Trophoblast cell (in vitro differentiated cells and primary cell): Measurements from ENCODE around the gene MST1R.
A peak's percentile ranks its signal among the peaks of the same experiment; 100 is the strongest.

Experiments
- DNase-seq, 2 donors: peaks; one replicate each; pipeline ENCODE4 v3.0.0-alpha.2; 2016
- H2AFZ ChIP-seq: 2 replicates; pipeline ENCODE4 v1.6.1; 2013; ENCODE audit warnings: low read length, moderate library complexity, mild to moderate bottlenecking; ENCODE audit not compliant: insufficient read depth, poor library complexity
- H2AK5ac ChIP-seq: 2 replicates; pipeline ENCODE4 v1.6.1; 2013; ENCODE audit warnings: mild to moderate bottlenecking, low read length
- H2BK120ac ChIP-seq: 2 replicates; pipeline ENCODE4 v1.6.1; 2013; ENCODE audit warnings: low read length, mild to moderate bottlenecking, moderate library complexity; ENCODE audit not compliant: insufficient read depth, poor library complexity
- H2BK12ac ChIP-seq: 2 replicates; pipeline ENCODE4 v1.6.1; 2013; ENCODE audit warnings: mild to moderate bottlenecking, low read length, moderate library complexity
- H2BK5ac ChIP-seq: 2 replicates; pipeline ENCODE4 v1.6.1; 2013; ENCODE audit warnings: low read length, low read depth, moderate library complexity, mild to moderate bottlenecking; ENCODE audit not compliant: poor library complexity
- H3K14ac ChIP-seq: 2 replicates; pipeline ENCODE4 v1.6.1; 2013; ENCODE audit warnings: mild to moderate bottlenecking, low read length
- H3K18ac ChIP-seq: 2 replicates; pipeline ENCODE4 v1.6.1; 2013; ENCODE audit warnings: mild to moderate bottlenecking, low read length
- H3K23ac ChIP-seq: 2 replicates; pipeline ENCODE4 v1.6.1; 2013; ENCODE audit warnings: low read length
- H3K27ac ChIP-seq: 2 replicates; pipeline ENCODE4 v1.5.1; 2013; ENCODE audit warnings: low read depth, mild to moderate bottlenecking, inconsistent platforms, low read length, moderate library complexity
- H3K27me3 ChIP-seq: 2 replicates; pipeline ENCODE4 v1.6.1; 2013; ENCODE audit warnings: inconsistent platforms, mild to moderate bottlenecking, low read length, moderate library complexity; ENCODE audit not compliant: insufficient read depth
- H3K36me3 ChIP-seq, 2 experiments: 1 replicate in 1 of 2; 2 replicates in 1 of 2; pipeline ENCODE4 v1.6.1; 2013; ENCODE audit warnings: low read length in 2 of 2, mild to moderate bottlenecking in 2 of 2, moderate library complexity in 1 of 2; ENCODE audit not compliant: insufficient read depth in 2 of 2, control insufficient read depth in 1 of 2
- H3K4ac ChIP-seq: 2 replicates; pipeline ENCODE4 v1.6.1; 2013; ENCODE audit warnings: low read depth, mild to moderate bottlenecking, low read length, moderate library complexity
- H3K4me1 ChIP-seq, 2 experiments: 1 replicate in 1 of 2; 2 replicates in 1 of 2; pipeline ENCODE4 v1.6.1; 2013; ENCODE audit warnings: low read length in 2 of 2, mild to moderate bottlenecking in 2 of 2, moderate library complexity in 1 of 2; ENCODE audit not compliant: insufficient read depth in 2 of 2, control insufficient read depth in 1 of 2
- H3K4me2 ChIP-seq: 2 replicates; pipeline ENCODE4 v1.6.1; 2013; ENCODE audit warnings: inconsistent platforms, mild to moderate bottlenecking, low read length, moderate library complexity
- H3K4me3 ChIP-seq: 2 replicates; pipeline ENCODE4 v1.5.1; 2013; ENCODE audit warnings: mild to moderate bottlenecking, low read depth, low read length, inconsistent platforms
- H3K79me1 ChIP-seq: one replicate; pipeline ENCODE4 v1.6.1; 2013; ENCODE audit warnings: low read length
- H3K79me2 ChIP-seq: 2 replicates; pipeline ENCODE4 v1.6.1; 2013; ENCODE audit warnings: low read length, mild to moderate bottlenecking; ENCODE audit not compliant: control insufficient read depth, insufficient read depth, poor library complexity
- H3K9ac ChIP-seq: 2 replicates; pipeline ENCODE4 v1.6.1; 2013; ENCODE audit warnings: mild to moderate bottlenecking, low read length
- H3K9me3 ChIP-seq: 2 replicates; pipeline ENCODE4 v1.6.1; 2013; ENCODE audit warnings: low read depth, mild to moderate bottlenecking, control low read depth, inconsistent platforms, low read length; ENCODE audit not compliant: insufficient read depth
- H4K12ac ChIP-seq: 2 replicates; pipeline ENCODE4 v1.6.1; 2013; ENCODE audit warnings: low read depth, mild to moderate bottlenecking, low read length, moderate library complexity
- H4K8ac ChIP-seq: 2 replicates; pipeline ENCODE4 v1.6.1; 2013; ENCODE audit warnings: low read depth, mild to moderate bottlenecking, low read length, moderate library complexity
- H4K91ac ChIP-seq: one replicate; pipeline ENCODE4 v1.6.1; 2013; ENCODE audit warnings: low read depth, mild to moderate bottlenecking, low read length, moderate library complexity
- WGBS: extraction: QIAGEN DNeasy Blood & Tissue Kit; methylation state at CpG from one replicate; pipeline ENCODE4 v1.1.7; 2013; ENCODE audit warnings: missing lambda C conversion rate; ENCODE audit not compliant: insufficient read length, insufficient coverage; ENCODE audit errors: extremely low coverage; 5-methylcytosine and 5-hydroxymethylcytosine counted together

Gene MST1R

GRCh38 chr3:49876567-49876966 is 27.1 kb downstream of the MST1R start:
- Histone ChIP-seq H2BK120ac (no peak overlapping the region), H4K91ac (no peak overlapping the region), H3K23ac (no peak overlapping the region), H3K4me1 (no peaks in the 10 kb centered on the region), H3K9ac (no peak overlapping the region), H3K9me3 (peaks cover 3% of the 10 kb centered on the region), H3K79me1 (no peaks in the 10 kb centered on the region), H3K14ac (no peak overlapping the region), H3K4me2 (no peak overlapping the region), H2BK12ac (no peak overlapping the region), H3K79me2 (no peaks in the 10 kb centered on the region), H3K18ac (no peak overlapping the region), H2BK5ac (no peak overlapping the region), H3K4ac (no peak overlapping the region), H3K27me3 (peaks cover 3% of the 10 kb centered on the region), H3K4me3 (no peak overlapping the region), H3K27ac (no peak overlapping the region), H2AK5ac (no peak overlapping the region), H4K12ac (no peak overlapping the region), H4K8ac (no peak overlapping the region), H2AFZ (no peak overlapping the region), H3K36me3 (no peaks in the 10 kb centered on the region)
- DNase-seq = no peak
- WGBS = no CpG with 5 or more reads among the region's 5 CpGs

DNA sequence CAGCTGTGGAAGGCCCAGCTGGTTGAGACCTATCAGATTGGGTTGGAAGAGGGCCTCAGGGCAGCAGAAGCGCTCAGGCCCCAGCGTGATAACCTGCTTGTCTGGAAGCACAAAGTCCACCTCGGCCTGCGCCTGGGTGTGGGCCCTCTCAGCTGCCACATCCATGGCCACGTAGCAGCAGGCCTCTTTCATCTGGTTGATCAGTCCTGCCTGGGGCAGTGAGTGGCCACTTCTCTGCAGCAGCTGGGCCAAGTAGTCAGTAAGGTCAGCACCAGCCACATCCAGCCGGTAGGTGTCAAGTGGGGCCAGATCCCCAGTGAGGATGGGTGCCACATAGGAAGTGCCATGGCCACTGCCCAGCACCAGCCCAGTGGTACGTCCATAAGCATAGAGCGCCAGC is 30.1 kb downstream of the MST1R start:
- Histone ChIP-seq H2BK120ac (no peak overlapping the region), H3K4me2 (no peak overlapping the region), H3K18ac (no peak overlapping the region), H3K79me1 (no peaks in the 10 kb centered on the region), H4K91ac (no peak overlapping the region), H3K27ac (no peak overlapping the region), H2BK5ac (no peak overlapping the region), H3K36me3 (no peaks in the 10 kb centered on the region), H4K8ac (no peak overlapping the region), H3K4me1 (peaks cover 4 to 6% of the 10 kb centered on the region in 2 experiments), H3K4ac (no peak overlapping the region), H3K4me3 (no peak overlapping the region), H3K79me2 (no peaks in the 10 kb centered on the region), H3K9ac (no peak overlapping the region), H3K27me3 (peaks cover 22% of the 10 kb centered on the region), H2AK5ac (no peak overlapping the region), H4K12ac (no peak overlapping the region), H3K23ac (no peak overlapping the region), H3K14ac (no peak overlapping the region), H2AFZ (no peak overlapping the region), H2BK12ac (no peak overlapping the region), H3K9me3 (peaks cover 6% of the 10 kb centered on the region)
- no CpG with 5 or more reads among the region's 8 CpGs for WGBS
- DNase-seq = peak; percentile 71 to 85

- Histone ChIP-seq H2BK12ac (no peak overlapping the region), H2AFZ (no peak overlapping the region), H3K23ac (no peak overlapping the region), H3K4me3 (no peak overlapping the region), H3K18ac (no peak overlapping the region), H2BK5ac (no peak overlapping the region), H3K79me1 (no peaks in the 10 kb centered on the region), H2BK120ac (no peak overlapping the region), H3K27ac (no peak overlapping the region), H3K4me1 (peaks cover 4 to 6% of the 10 kb centered on the region in 2 experiments), H3K4me2 (no peak overlapping the region), H3K36me3 (no peaks in the 10 kb centered on the region), H2AK5ac (no peak overlapping the region), H3K4ac (no peak overlapping the region), H3K79me2 (no peaks in the 10 kb centered on the region), H3K14ac (no peak overlapping the region), H3K9me3 (peaks cover 6% of the 10 kb centered on the region), H4K91ac (no peak overlapping the region), H4K8ac (no peak overlapping the region), H3K9ac (no peak overlapping the region), H3K27me3 (peaks cover 27% of the 10 kb centered on the region), H4K12ac (no peak overlapping the region)
- DNase-seq = no peak
- WGBS = no CpG with 5 or more reads among the region's 4 CpGs
These were observed 30.8 kb downstream of the MST1R start for GRCh38 chr3:49872801-49873281.

DNA sequence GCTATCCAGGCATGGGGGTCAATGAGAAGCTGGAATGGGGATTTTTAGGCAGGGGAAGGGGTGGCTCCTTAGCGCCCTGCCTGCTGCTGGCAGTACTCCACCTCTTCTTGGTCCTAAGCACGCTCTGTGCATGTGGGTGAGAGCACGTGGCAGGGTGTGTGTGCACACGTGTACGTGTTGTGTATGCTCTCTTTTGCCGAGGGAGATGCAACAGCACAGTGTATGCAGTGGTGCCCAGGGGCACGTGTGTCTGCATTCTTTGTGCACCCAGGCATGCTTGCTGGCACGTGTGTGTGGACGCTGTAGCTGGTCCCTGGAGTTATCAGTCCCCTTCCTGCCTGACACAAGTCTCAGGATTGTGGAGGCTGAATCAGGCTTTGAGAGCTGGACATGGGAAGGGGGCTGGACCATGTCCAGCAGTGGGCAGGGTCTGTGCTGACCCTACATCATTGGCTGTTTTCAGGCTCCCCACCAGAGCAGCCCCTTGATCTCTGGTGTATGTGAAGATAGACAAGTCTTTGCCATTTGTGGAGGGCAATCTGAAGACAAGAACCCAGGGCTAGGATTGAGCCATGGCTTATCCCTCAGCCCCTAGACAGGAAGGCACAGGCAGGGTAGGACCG is 32.0 kb downstream of the MST1R start:
- H3K79me2 ChIP-seq = no peaks in the 10 kb centered on the region
- H2AFZ ChIP-seq = no peak overlapping the region
- H3K79me1 ChIP-seq = no peaks in the 10 kb centered on the region
- no peak overlapping the region for H3K27ac ChIP-seq
- H3K18ac ChIP-seq = no peak overlapping the region
- H3K4me1 ChIP-seq = peaks cover 4 to 6% of the 10 kb centered on the region in 2 experiments
- H4K8ac ChIP-seq = no peak overlapping the region
- no peak overlapping the region for H2BK120ac ChIP-seq
- H4K91ac ChIP-seq = no peak overlapping the region
- no peaks in the 10 kb centered on the region for H3K36me3 ChIP-seq
- peaks cover 27% of the 10 kb centered on the region for H3K27me3 ChIP-seq
- H3K14ac ChIP-seq = no peak overlapping the region
- H4K12ac ChIP-seq = no peak overlapping the region
- H3K4me2 ChIP-seq = no peak overlapping the region
- no peak overlapping the region for H3K23ac ChIP-seq
- no peak overlapping the region for H2BK12ac ChIP-seq
- H3K9me3 ChIP-seq = peaks cover 6% of the 10 kb centered on the region
- no peak for DNase-seq
- H3K4me3 ChIP-seq = peak overlapping the region; percentile 33
- H3K4ac ChIP-seq = no peak overlapping the region
- no peak overlapping the region for H2BK5ac ChIP-seq
- H3K9ac ChIP-seq = no peak overlapping the region
- no CpG with 5 or more reads among the region's 10 CpGs for WGBS
- H2AK5ac ChIP-seq = no peak overlapping the region
